SK-N-SH (cell line): ENCODE data around the gene MAML3. TPM values are rescaled to one million over a fixed set of nuclear protein-coding genes. Genes with fewer than 3 reads are reported as not detected.

ENCODE experiments used
- CTCF ChIA-PET: fragments of 300-600, 350-600 bp; formaldehyde crosslinking; extraction: SDS; loops from one replicate; lab custom pipeline; 2021; lab: Yijun Ruan, JAX
- POLR2A ChIA-PET: fragments of 350-600 bp; sonication (Branson Sonifier 250); formaldehyde crosslinking; extraction: SDS; loops from one replicate; lab custom pipeline; 2020; ENCODE audit warnings: antibody characterized with exemption, inconsistent platforms; lab: Yijun Ruan, JAX
- DNase-seq: peaks from one replicate; pipeline ENCODE4 v3.0.0; 2012
- H2AFZ ChIP-seq: fragments of 200-600 bp; sonication (generic); 2 replicates; pipeline ENCODE4 v1.8.1; 2016; ENCODE audit warnings: antibody characterized with exemption, mild to moderate bottlenecking, low read depth
- H3F3A ChIP-seq: fragments of 200-600 bp; sonication (generic); replicated peaks from 2 replicates; pipeline ENCODE3; 2016; ENCODE audit warnings: antibody characterized with exemption, mild to moderate bottlenecking; ENCODE audit not compliant: insufficient read depth
- H3K27ac ChIP-seq, 2 experiments: fragments of 200-500 bp in 1 of 2; fragments of 200-600 bp in 1 of 2; sonication (Bioruptor generic) in 1 of 2; sonication (generic), shearing (Covaris generic) in 1 of 2; 2 replicates each; pipeline versions ENCODE4 v1.5.1 to v1.6.1; 2014 to 2016; ENCODE audit warnings: low read depth in 2 of 2, inconsistent platforms in 1 of 2, low read length in 1 of 2, mild to moderate bottlenecking in 1 of 2, mixed read lengths in 1 of 2
- H3K27me3 ChIP-seq: fragments of 200-600 bp; sonication (generic), shearing (Covaris generic); 2 replicates; pipeline ENCODE4 v1.6.1; 2016; ENCODE audit warnings: mixed run types; ENCODE audit not compliant: insufficient read depth
- H3K36me3 ChIP-seq, 2 experiments: fragments of 200-500 bp in 1 of 2; fragments of 200-600 bp in 1 of 2; sonication (Bioruptor generic) in 1 of 2; sonication (generic) in 1 of 2; replicated peaks in 1 of 2; 2 replicates each; pipeline versions ENCODE3 to v1.5.1; 2014 to 2016; ENCODE audit warnings: low read length in 1 of 2, mild to moderate bottlenecking in 1 of 2; ENCODE audit not compliant: insufficient read depth in 2 of 2, control insufficient read depth in 1 of 2
- H3K4me1 ChIP-seq, 2 experiments: fragments of 200-500 bp in 1 of 2; fragments of 200-600 bp in 1 of 2; sonication (Bioruptor generic) in 1 of 2; sonication (generic), shearing (Covaris generic) in 1 of 2; 2 replicates each; pipeline versions ENCODE4 v1.5.1 to v1.6.1; 2014 to 2016; ENCODE audit warnings: low read depth in 1 of 2, low read length in 1 of 2, mixed run types in 1 of 2; ENCODE audit not compliant: insufficient read depth in 2 of 2, control insufficient read depth in 1 of 2
- H3K4me2 ChIP-seq: fragments of 200-600 bp; sonication (generic), shearing (Covaris generic); 2 replicates; pipeline ENCODE4 v1.6.1; 2017; ENCODE audit warnings: mixed run types
- H3K4me3 ChIP-seq, 2 experiments: fragments of 200-500 bp in 1 of 2; fragments of 200-600 bp in 1 of 2; sonication (Bioruptor generic) in 1 of 2; sonication (generic), shearing (Covaris generic) in 1 of 2; 2 replicates each; pipeline versions ENCODE4 v1.5.1 to v1.8.1; 2014 to 2016; ENCODE audit warnings: low read depth in 2 of 2, inconsistent platforms in 1 of 2, low read length in 1 of 2, mild to moderate bottlenecking in 1 of 2, mixed read lengths in 1 of 2, moderate library complexity in 1 of 2
- H3K79me2 ChIP-seq: fragments of 200-600 bp; sonication (generic); 2 replicates; pipeline ENCODE4 v1.8.1; 2017; ENCODE audit warnings: mild to moderate bottlenecking; ENCODE audit not compliant: insufficient read depth
- H3K9ac ChIP-seq: fragments of 200-600 bp; sonication (generic); 2 replicates; pipeline ENCODE4 v1.6.1; 2017; ENCODE audit warnings: mixed run types
- H3K9me2 ChIP-seq: fragments of 200-600 bp; sonication (generic); 2 replicates; pipeline ENCODE4 v1.6.1; 2017; ENCODE audit warnings: mixed run types
- H3K9me3 ChIP-seq: fragments of 200-600 bp; sonication (generic); 2 replicates; pipeline ENCODE4 v1.6.1; 2017; ENCODE audit warnings: mixed run types, mild to moderate bottlenecking, moderate library complexity
- H4K20me1 ChIP-seq: fragments of 200-600 bp; sonication (generic); 2 replicates; pipeline ENCODE4 v1.6.1; 2017; ENCODE audit warnings: mild to moderate bottlenecking, mixed run types; ENCODE audit not compliant: insufficient read depth
- ELF1 ChIP-seq: IDR thresholded peaks from 2 replicates; pipeline ENCODE4 v1.4.0; 2012
- EP300 ChIP-seq, 2 experiments: IDR thresholded peaks; 2 replicates each; pipeline versions ENCODE4 v1.4.0 to v1.6.1; 2012; ENCODE audit warnings: borderline replicate concordance in 1 of 2, low read depth in 1 of 2, low read length in 1 of 2
- FOXJ3 ChIP-seq: sonication (generic); formaldehyde crosslinking; IDR thresholded peaks from 2 replicates; pipeline ENCODE4 v1.5.1; 2020; ENCODE audit warnings: mild to moderate bottlenecking, missing genetic modification reagents
- GABPA ChIP-seq: IDR thresholded peaks from 2 replicates; pipeline ENCODE4 v1.4.0; 2012; ENCODE audit warnings: low read depth, mild to moderate bottlenecking
- GATA2 ChIP-seq: sonication (generic); formaldehyde crosslinking; IDR thresholded peaks from 2 replicates; pipeline ENCODE4 v1.5.0; 2020; ENCODE audit warnings: mild to moderate bottlenecking, missing genetic modification reagents
- IRF3 ChIP-seq: fragments of 150-350 bp; IDR thresholded peaks from 2 replicates; pipeline ENCODE4 v1.6.1; 2016; ENCODE audit warnings: mild to moderate bottlenecking, low read depth, low read length
- JUND ChIP-seq: IDR thresholded peaks from 2 replicates; pipeline ENCODE4 v1.4.0; 2012
- MEF2A ChIP-seq: IDR thresholded peaks from 2 replicates; pipeline ENCODE4 v1.4.0; 2012; ENCODE audit warnings: low read depth, borderline replicate concordance
- NRF1 ChIP-seq: IDR thresholded peaks from 2 replicates; pipeline ENCODE4 v1.6.1; 2012; ENCODE audit warnings: low read depth, mild to moderate bottlenecking, low read length
- RCOR1 ChIP-seq: fragments of 150-350 bp; IDR thresholded peaks from 2 replicates; pipeline ENCODE4 v1.6.1; 2017; ENCODE audit warnings: antibody characterized with exemption, low read length
- RFX5 ChIP-seq: IDR thresholded peaks from 2 replicates; pipeline ENCODE4 v1.6.1; 2012; ENCODE audit warnings: mild to moderate bottlenecking, improper control_type of control experiment, low read length
- RXRA ChIP-seq: IDR thresholded peaks from 2 replicates; pipeline ENCODE4 v1.4.0; 2012; ENCODE audit warnings: low read depth, mild to moderate bottlenecking, borderline replicate concordance
- SIN3A ChIP-seq: IDR thresholded peaks from 2 replicates; pipeline ENCODE4 v1.6.1; 2012; ENCODE audit warnings: low read depth, mild to moderate bottlenecking, low read length, moderate library complexity, borderline replicate concordance
- SMC3 ChIP-seq: IDR thresholded peaks from 2 replicates; pipeline ENCODE4 v1.6.1; 2012; ENCODE audit warnings: low read depth, low read length, improper control_type of control experiment
- TAF1 ChIP-seq: IDR thresholded peaks from 2 replicates; pipeline ENCODE4 v1.6.1; 2012; ENCODE audit warnings: low read depth, mild to moderate bottlenecking, low read length, moderate library complexity, borderline replicate concordance
- TCF12 ChIP-seq: IDR thresholded peaks from 2 replicates; pipeline ENCODE4 v1.4.0; 2012
- USF2 ChIP-seq: fragments of 150-350 bp; IDR thresholded peaks from 2 replicates; pipeline ENCODE4 v1.6.1; 2017; ENCODE audit warnings: antibody characterized with exemption, low read length, low read depth, borderline replicate concordance
- YY1 ChIP-seq: IDR thresholded peaks from 2 replicates; pipeline ENCODE4 v1.4.0; 2012; ENCODE audit warnings: low read depth, mild to moderate bottlenecking
- WGBS: methylation state at CpG from one replicate; pipeline ENCODE4 v1.1.6; 2017; ENCODE audit warnings: low lambda C conversion rate; 5-methylcytosine and 5-hydroxymethylcytosine counted together
- polyA plus RNA-seq, 3 experiments: library from polyadenylated mRNA; depleted of rRNA; stranded (reverse); fragments of >200 nt; gene quantifications; 2 replicates each; pipeline ENCODE4 v1.2.3, GENCODE V29; 2012
- TF ChIP-seq, protein P1 (sequence below): IDR thresholded peaks from 2 replicates; pipeline ENCODE4 v1.6.1; 2012; ENCODE audit warnings: mild to moderate bottlenecking, low read depth, low read length, moderate library complexity
- TF ChIP-seq, protein P2 (sequence below): IDR thresholded peaks from 2 replicates; pipeline ENCODE4; 2012

Gene MAML3
- polyA plus RNA-seq, 1 of the 3 experiments (the other 2 are of a cell fraction), result 5.3 TPM

GRCh38 chr4:139676913-139677585, 476.9 kb downstream of the MAML3 start (continued):
- TF ChIP-seq YY1, result no peak

- no peak overlapping the region for H3K9ac ChIP-seq
- no peaks in the 10 kb centered on the region for H3F3A ChIP-seq
- H3K9me2 ChIP-seq, result no peaks in the 10 kb centered on the region
- no peak overlapping the region for H2AFZ ChIP-seq
- H3K36me3 ChIP-seq, result peaks cover 10 to 14% of the 10 kb centered on the region in 2 experiments
- TF ChIP-seq RCOR1, result no peak
- no peak for TF ChIP-seq MEF2A
- TF ChIP-seq YY1, result no peak
- TF ChIP-seq SMC3, result no peak
- no peak for TF ChIP-seq NRF1
- TF ChIP-seq USF2, result no peak
- TF ChIP-seq JUND, result no peak
- no peak for TF ChIP-seq FOXJ3 (CRISPR knock-in tag)
- no peak for TF ChIP-seq RXRA
- TF ChIP-seq RFX5, result no peak
- no peak for TF ChIP-seq GABPA
- TF ChIP-seq ELF1, result no peak
- no peak for TF ChIP-seq SIN3A
- no peak for TF ChIP-seq TCF12
- TF ChIP-seq GATA2 (CRISPR knock-in tag), result no peak
- no peak overlapping the region for H3K4me2 ChIP-seq
- ChIA-PET CTCF (interaction anchor here (1.0 kb wide), 1 partner anchor 577 kb away, joined by 3 read pairs; no protein-coding TSS in a partner anchor), POLR2A (no interaction called here)
- H3K9me3 ChIP-seq, result no peaks in the 10 kb centered on the region
- no peaks in the 10 kb centered on the region for H3K27me3 ChIP-seq
- H3K79me2 ChIP-seq, result no peaks in the 10 kb centered on the region
- H4K20me1 ChIP-seq, result no peaks in the 10 kb centered on the region
- H3K27ac ChIP-seq, result no peak overlapping the region
- DNase-seq, result no peak
- WGBS, result 100% methylated on average over 2 of the region's 2 CpGs
- no peaks in the 10 kb centered on the region for H3K4me1 ChIP-seq
- H3K4me3 ChIP-seq, result no peak overlapping the region
Measured at GRCh38 chr4:139676365-139676764, 477.6 kb downstream of the MAML3 start.

DNA sequence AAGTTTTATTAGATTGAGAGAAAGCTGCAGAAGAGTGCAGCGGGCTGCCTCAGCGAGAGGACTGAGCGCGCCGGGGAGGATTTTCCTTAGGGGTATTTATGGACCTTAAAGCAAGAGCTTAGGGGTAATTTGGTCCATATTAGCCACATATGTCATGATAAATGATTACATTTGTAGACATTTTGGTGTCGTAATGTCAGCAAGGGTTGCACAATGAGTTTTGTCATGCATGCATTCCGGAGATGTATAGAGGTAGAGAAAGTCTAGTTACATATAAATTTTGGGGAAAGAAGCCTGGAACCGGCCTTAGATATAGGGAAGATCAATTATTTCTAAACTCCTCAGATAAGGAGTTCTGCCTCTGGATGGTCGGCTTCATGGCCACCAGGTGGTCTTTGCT, 478.3 kb downstream of the MAML3 start:
- H3K9me3 ChIP-seq, result no peaks in the 10 kb centered on the region
- no peaks in the 10 kb centered on the region for H3K27me3 ChIP-seq
- H3K79me2 ChIP-seq, result no peaks in the 10 kb centered on the region
- no peaks in the 10 kb centered on the region for H3F3A ChIP-seq
- no peaks in the 10 kb centered on the region for H3K9me2 ChIP-seq
- DNase-seq, result no peak
- H4K20me1 ChIP-seq, result no peaks in the 10 kb centered on the region
- peaks cover 10 to 14% of the 10 kb centered on the region in 2 experiments for H3K36me3 ChIP-seq
- no peaks in the 10 kb centered on the region; a peak in 1 of 4 replicates for H3K4me1 ChIP-seq
- no peak overlapping the region for H3K9ac ChIP-seq
- H3K4me2 ChIP-seq, result no peak overlapping the region
- no peak overlapping the region for H3K4me3 ChIP-seq
- 94% methylated on average over 9 of the region's 9 CpGs for WGBS
- no peak overlapping the region for H2AFZ ChIP-seq
- H3K27ac ChIP-seq, result no peak overlapping the region
- POLR2A ChIA-PET, result no interaction called here
- CTCF ChIA-PET, result no interaction called here
- TF ChIP-seq RCOR1 (no peak), TAF1 (no peak), EP300 (IDR thresholded peaks at IDR 0.05; ENCODE audit: borderline replicate concordance in 1 of 2, low read depth in 1 of 2, low read length in 1 of 2) (no peak), RXRA (no peak), SIN3A (no peak), JUND (no peak), IRF3 (no peak), YY1 (no peak), RFX5 (no peak)
- TF ChIP-seq, protein P1, sequence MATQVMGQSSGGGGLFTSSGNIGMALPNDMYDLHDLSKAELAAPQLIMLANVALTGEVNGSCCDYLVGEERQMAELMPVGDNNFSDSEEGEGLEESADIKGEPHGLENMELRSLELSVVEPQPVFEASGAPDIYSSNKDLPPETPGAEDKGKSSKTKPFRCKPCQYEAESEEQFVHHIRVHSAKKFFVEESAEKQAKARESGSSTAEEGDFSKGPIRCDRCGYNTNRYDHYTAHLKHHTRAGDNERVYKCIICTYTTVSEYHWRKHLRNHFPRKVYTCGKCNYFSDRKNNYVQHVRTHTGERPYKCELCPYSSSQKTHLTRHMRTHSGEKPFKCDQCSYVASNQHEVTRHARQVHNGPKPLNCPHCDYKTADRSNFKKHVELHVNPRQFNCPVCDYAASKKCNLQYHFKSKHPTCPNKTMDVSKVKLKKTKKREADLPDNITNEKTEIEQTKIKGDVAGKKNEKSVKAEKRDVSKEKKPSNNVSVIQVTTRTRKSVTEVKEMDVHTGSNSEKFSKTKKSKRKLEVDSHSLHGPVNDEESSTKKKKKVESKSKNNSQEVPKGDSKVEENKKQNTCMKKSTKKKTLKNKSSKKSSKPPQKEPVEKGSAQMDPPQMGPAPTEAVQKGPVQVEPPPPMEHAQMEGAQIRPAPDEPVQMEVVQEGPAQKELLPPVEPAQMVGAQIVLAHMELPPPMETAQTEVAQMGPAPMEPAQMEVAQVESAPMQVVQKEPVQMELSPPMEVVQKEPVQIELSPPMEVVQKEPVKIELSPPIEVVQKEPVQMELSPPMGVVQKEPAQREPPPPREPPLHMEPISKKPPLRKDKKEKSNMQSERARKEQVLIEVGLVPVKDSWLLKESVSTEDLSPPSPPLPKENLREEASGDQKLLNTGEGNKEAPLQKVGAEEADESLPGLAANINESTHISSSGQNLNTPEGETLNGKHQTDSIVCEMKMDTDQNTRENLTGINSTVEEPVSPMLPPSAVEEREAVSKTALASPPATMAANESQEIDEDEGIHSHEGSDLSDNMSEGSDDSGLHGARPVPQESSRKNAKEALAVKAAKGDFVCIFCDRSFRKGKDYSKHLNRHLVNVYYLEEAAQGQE, result no peak
- TF ChIP-seq, protein P2, sequence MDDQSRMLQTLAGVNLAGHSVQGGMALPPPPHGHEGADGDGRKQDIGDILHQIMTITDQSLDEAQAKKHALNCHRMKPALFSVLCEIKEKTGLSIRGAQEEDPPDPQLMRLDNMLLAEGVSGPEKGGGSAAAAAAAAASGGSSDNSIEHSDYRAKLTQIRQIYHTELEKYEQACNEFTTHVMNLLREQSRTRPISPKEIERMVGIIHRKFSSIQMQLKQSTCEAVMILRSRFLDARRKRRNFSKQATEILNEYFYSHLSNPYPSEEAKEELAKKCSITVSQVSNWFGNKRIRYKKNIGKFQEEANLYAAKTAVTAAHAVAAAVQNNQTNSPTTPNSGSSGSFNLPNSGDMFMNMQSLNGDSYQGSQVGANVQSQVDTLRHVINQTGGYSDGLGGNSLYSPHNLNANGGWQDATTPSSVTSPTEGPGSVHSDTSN, result no peak
